Erythroblast (primary cell): ENCODE data around the gene EXO1.

Experiments used
- GATA1 ChIP-seq: IDR thresholded peaks from 2 replicates; pipeline ENCODE4 v1.6.1; 2011; ENCODE audit warnings: low read depth, mild to moderate bottlenecking, control low read depth, low read length, moderate library complexity
- POLR2A ChIP-seq: IDR thresholded peaks from 2 replicates; pipeline ENCODE4 v1.6.1; 2011; ENCODE audit warnings: mild to moderate bottlenecking, low read length

DNA sequence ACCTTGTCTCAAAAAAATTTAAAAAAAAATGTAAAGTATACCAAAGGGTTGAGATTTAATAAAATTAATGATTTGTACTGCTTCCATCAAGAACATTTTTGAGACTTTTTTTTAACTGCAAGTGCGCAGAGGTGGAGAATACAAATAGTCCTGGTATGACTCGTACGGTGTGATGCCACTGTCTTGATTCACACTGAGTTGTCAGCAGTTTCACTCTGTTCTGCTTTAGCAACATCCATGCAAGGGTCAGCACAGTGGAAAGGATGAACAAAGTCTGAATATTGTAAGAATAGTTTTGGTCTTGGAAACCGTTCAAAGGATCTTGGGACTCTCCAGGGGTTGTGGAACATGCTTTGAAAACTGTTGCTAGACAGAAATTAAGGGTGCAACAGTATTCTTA, 40.2 kb downstream of the EXO1 start:
- no peak for TF ChIP-seq POLR2A
- TF ChIP-seq GATA1 = no peak
